Liver (tissue), 9 donors: Measurements from ENCODE around the gene CASP9. TPM values are rescaled to one million over a fixed set of nuclear protein-coding genes. Genes with fewer than 3 reads are reported as not detected.

Experiments used
- DNase-seq: peaks from one replicate; pipeline ENCODE4 v3.0.0-alpha.2; 2017; ENCODE audit warnings: low spot score
- H3K27ac ChIP-seq, 2 donors: one replicate each; pipeline ENCODE4 v1.7.0; 2013; ENCODE audit warnings: inconsistent platforms in 2 of 2, low read length in 2 of 2, control low read depth in 1 of 2, low read depth in 1 of 2, mild to moderate bottlenecking in 1 of 2
- H3K27me3 ChIP-seq, 4 donors: one replicate each; pipeline versions ENCODE4 v1.6.1 to v1.7.0; 2013; ENCODE audit warnings: low read length in 3 of 4, inconsistent platforms in 1 of 4, mild to moderate bottlenecking in 1 of 4, moderate library complexity in 1 of 4; ENCODE audit not compliant: control insufficient read depth in 4 of 4, insufficient read depth in 4 of 4
- H3K36me3 ChIP-seq, 4 donors: one replicate each; pipeline versions ENCODE4 v1.6.1 to v1.7.0; 2013; ENCODE audit warnings: low read length in 3 of 4, mild to moderate bottlenecking in 3 of 4, low read depth in 1 of 4, moderate library complexity in 1 of 4; ENCODE audit not compliant: control insufficient read depth in 4 of 4, insufficient read depth in 3 of 4
- H3K4me1 ChIP-seq, 4 donors: one replicate each; pipeline versions ENCODE4 v1.6.1 to v1.7.0; 2013; ENCODE audit warnings: low read length in 3 of 4, mild to moderate bottlenecking in 3 of 4, moderate library complexity in 1 of 4; ENCODE audit not compliant: control insufficient read depth in 4 of 4, insufficient read depth in 4 of 4
- H3K4me3 ChIP-seq, 3 donors: one replicate each; pipeline versions ENCODE4 v1.6.1 to v1.7.0; 2013; ENCODE audit warnings: low read length in 3 of 3, control low read depth in 1 of 3, low read depth in 1 of 3, mild to moderate bottlenecking in 1 of 3
- H3K9ac ChIP-seq, 2 donors: one replicate each; pipeline ENCODE4 v1.7.0; 2013; ENCODE audit warnings: low read length in 2 of 2, mild to moderate bottlenecking in 2 of 2, moderate library complexity in 2 of 2, control low read depth in 1 of 2, low read depth in 1 of 2
- H3K9me3 ChIP-seq, 4 donors: one replicate each; pipeline versions ENCODE4 v1.6.1 to v1.7.0; 2013; ENCODE audit warnings: low read length in 3 of 4; ENCODE audit not compliant: control insufficient read depth in 4 of 4
- ATF3 ChIP-seq: IDR thresholded peaks from 2 replicates; pipeline ENCODE4 v1.6.1; 2016; ENCODE audit warnings: antibody characterized with exemption
- CTCF ChIP-seq: fragments of 150-350 bp; IDR thresholded peaks from 2 replicates; pipeline ENCODE4 v1.5.1; 2017; ENCODE audit warnings: improper control_type of control experiment, low read depth, low read length; ENCODE audit not compliant: missing input control
- EGR1 ChIP-seq, 2 donors: IDR thresholded peaks; 2 replicates each; pipeline ENCODE4 v1.6.1; 2016 to 2018; ENCODE audit warnings: antibody characterized with exemption in 2 of 2, low read depth in 2 of 2
- FOXA1 ChIP-seq: IDR thresholded peaks from 2 replicates; pipeline ENCODE4 v1.6.1; 2016; ENCODE audit warnings: antibody characterized with exemption
- FOXA2 ChIP-seq: IDR thresholded peaks from 2 replicates; pipeline ENCODE4 v1.6.1; 2016; ENCODE audit warnings: antibody characterized with exemption
- GABPA ChIP-seq, 2 donors: IDR thresholded peaks in 1 of 2; conservative IDR thresholded peaks in 1 of 2; 2 replicates each; pipeline ENCODE4 v1.6.1; 2016; ENCODE audit warnings: antibody characterized with exemption in 2 of 2, mild to moderate bottlenecking in 1 of 2, moderate library complexity in 1 of 2
- HNF4A ChIP-seq, 2 donors: conservative IDR thresholded peaks; 2 replicates each; pipeline ENCODE4 v1.6.1; 2016; ENCODE audit warnings: antibody characterized with exemption in 2 of 2, mild to moderate bottlenecking in 2 of 2
- JUND ChIP-seq, 2 donors: IDR thresholded peaks; 2 replicates each; pipeline ENCODE4 v1.6.1; 2016; ENCODE audit warnings: antibody characterized with exemption in 2 of 2
- MAX ChIP-seq: IDR thresholded peaks from 2 replicates; pipeline ENCODE4 v1.6.1; 2016; ENCODE audit warnings: antibody characterized with exemption
- NR2F2 ChIP-seq: IDR thresholded peaks from 2 replicates; pipeline ENCODE4 v1.6.1; 2016; ENCODE audit warnings: antibody characterized with exemption
- RAD21 ChIP-seq, 2 donors: IDR thresholded peaks; 2 replicates each; pipeline ENCODE4 v1.6.1; 2016; ENCODE audit warnings: antibody characterized with exemption in 2 of 2, mild to moderate bottlenecking in 2 of 2
- REST ChIP-seq: IDR thresholded peaks from 2 replicates; pipeline ENCODE4 v1.6.1; 2016; ENCODE audit warnings: antibody characterized with exemption, mild to moderate bottlenecking
- RXRA ChIP-seq, 2 donors: IDR thresholded peaks; 2 replicates each; pipeline ENCODE4 v1.6.1; 2017 to 2018; ENCODE audit warnings: antibody characterized with exemption in 2 of 2, mild to moderate bottlenecking in 1 of 2
- TAF1 ChIP-seq: conservative IDR thresholded peaks from 2 replicates; pipeline ENCODE4 v1.6.1; 2016; ENCODE audit warnings: antibody characterized with exemption, mild to moderate bottlenecking
- ZBTB33 ChIP-seq: IDR thresholded peaks from 2 replicates; pipeline ENCODE4 v1.6.1; 2016; ENCODE audit warnings: antibody characterized with exemption
- WGBS: extraction: QIAGEN DNeasy Blood & Tissue Kit; methylation state at CpG from one replicate; pipeline ENCODE4 v1.1.7; 2013; 5-methylcytosine and 5-hydroxymethylcytosine counted together
- polyA plus RNA-seq, 2 donors: library from polyadenylated mRNA; stranded (reverse) in 1 of 2; unstranded in 1 of 2; fragments of 200-250 nt in 1 of 2; fragments of >200 nt in 1 of 2; fragmentation: Nextera tagmentation in 1 of 2; extraction: Ambion mirVana in 1 of 2; gene quantifications; one replicate each; pipeline versions ENCODE4 v1.2.1 to v1.2.3, GENCODE V29; 2013 to 2015
- total RNA-seq, 2 donors: library from RNA; depleted of rRNA; stranded (reverse); fragments of >200 nt; gene quantifications; one replicate each; pipeline ENCODE4 v1.2.3, GENCODE V29; 2014
- donor health status: healthy.
- donor health status: healthy.
- donor health status: healthy.
- donor health status: healthy.
- donor health status: healthy.

CASP9 gene
- total and polyA plus RNA-seq, 4 donors, result 2.8 to 5.8 (median 4.3) TPM

- 87% methylated on average over 2 of the region's 2 CpGs for WGBS
- TF ChIP-seq EGR1 (IDR thresholded peaks at IDR 0.05; ENCODE audit: low read depth in 2 of 2) (no peak), RXRA (IDR thresholded peaks at IDR 0.05) (no peak), RAD21 (IDR thresholded peaks at IDR 0.05) (no peak), GABPA (IDR thresholded peaks at IDR 0.05 in 1 of 2, conservative IDR thresholded peaks at IDR 0.05 in 1 of 2) (no peak), TAF1 (no peak), HNF4A (conservative IDR thresholded peaks at IDR 0.05) (no peak), MAX (no peak), JUND (IDR thresholded peaks at IDR 0.05) (no peak), ZBTB33 (no peak), REST (no peak)
- no peak for DNase-seq
Observed at GRCh38 chr1:15457585-15457984, 66.4 kb downstream of the CASP9 start.

GRCh38 chr1:15456313-15456954 is 67.6 kb downstream of the CASP9 start, which contains the start of gene CELA2A:
TSS of gene CELA2A (plus strand) at chr1:15456732. CDS start at chr1:15456754, 22 bp downstream.
- no peaks in the 10 kb centered on the region for H3K36me3 ChIP-seq
- no peak within 1 kb of the TSS for H3K9ac ChIP-seq
- no peaks in the 10 kb centered on the region for H3K4me1 ChIP-seq
- TF ChIP-seq MAX, result no peak
- no peak for TF ChIP-seq JUND (IDR thresholded peaks at IDR 0.05)
- no peak for TF ChIP-seq CTCF
- no peak for TF ChIP-seq FOXA2
- TF ChIP-seq FOXA1, result no peak
- TF ChIP-seq TAF1, result no peak
- TF ChIP-seq NR2F2, result no peak
- TF ChIP-seq RAD21 (IDR thresholded peaks at IDR 0.05), result no peak
- TF ChIP-seq EGR1 (IDR thresholded peaks at IDR 0.05; ENCODE audit: low read depth in 2 of 2), result no peak
- TF ChIP-seq ATF3, result no peak
- H3K4me3 ChIP-seq, result no peak within 1 kb of the TSS
- H3K27ac ChIP-seq, result no peak within 1 kb of the TSS
- no peaks in the 10 kb centered on the region for H3K9me3 ChIP-seq
- no peak for DNase-seq
- 95% methylated on average over 8 of the region's 8 CpGs for WGBS
- H3K27me3 ChIP-seq, result no peaks in the 10 kb centered on the region

More at GRCh38 chr1:15457585-15457984, 66.4 kb downstream of the CASP9 start:
- no peak overlapping the region for H3K27ac ChIP-seq
- no peaks in the 10 kb centered on the region for H3K27me3 ChIP-seq
- no peaks in the 10 kb centered on the region for H3K4me1 ChIP-seq
- H3K9me3 ChIP-seq, result no peaks in the 10 kb centered on the region
- H3K36me3 ChIP-seq, result no peaks in the 10 kb centered on the region
- H3K4me3 ChIP-seq, result no peak overlapping the region
- H3K9ac ChIP-seq, result no peak overlapping the region
